ENCODE data around the gene IFNAR1.

The IFNAR1 gene

DNA sequence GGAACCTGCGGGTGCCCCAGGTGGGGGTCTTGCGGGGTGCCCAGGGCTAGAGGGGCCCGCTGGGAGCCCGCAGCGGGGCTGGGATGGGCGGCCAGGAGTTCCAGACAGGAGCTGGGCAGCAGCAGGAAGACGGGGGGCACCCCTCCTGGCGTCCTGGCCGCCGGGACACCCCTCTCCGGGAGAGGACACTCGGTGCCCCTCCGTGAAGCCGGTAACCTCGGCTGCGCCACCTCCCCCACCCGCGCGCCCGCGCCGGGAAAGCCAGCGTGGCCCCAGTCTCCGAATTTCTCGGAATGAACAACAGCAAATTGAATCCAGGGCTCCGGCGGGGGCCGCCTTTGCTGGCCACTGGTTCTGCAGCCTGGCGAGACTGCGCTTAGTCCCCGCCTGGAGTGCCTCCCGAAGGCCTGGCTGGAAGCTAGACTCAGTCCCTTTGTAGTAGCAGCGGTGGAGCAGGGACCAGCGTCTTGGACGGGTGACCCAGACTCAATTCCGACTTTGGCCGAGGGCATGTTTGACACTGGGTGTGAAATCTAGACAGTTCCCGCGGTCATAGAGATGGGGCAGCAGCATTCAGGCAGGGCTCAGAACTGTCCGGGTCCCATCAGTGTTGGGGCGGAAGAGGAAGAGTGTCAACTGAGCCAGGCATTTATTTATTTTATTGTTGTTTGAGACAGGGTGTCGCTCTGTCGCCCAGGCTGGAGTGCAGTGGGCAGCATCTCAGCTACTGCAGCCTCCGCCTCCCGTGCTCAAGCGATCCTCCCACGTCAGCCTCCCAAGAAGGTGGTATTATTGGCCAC lies 79.2 kb downstream of the IFNAR1 start:
- no peak for DNase-seq

DNA sequence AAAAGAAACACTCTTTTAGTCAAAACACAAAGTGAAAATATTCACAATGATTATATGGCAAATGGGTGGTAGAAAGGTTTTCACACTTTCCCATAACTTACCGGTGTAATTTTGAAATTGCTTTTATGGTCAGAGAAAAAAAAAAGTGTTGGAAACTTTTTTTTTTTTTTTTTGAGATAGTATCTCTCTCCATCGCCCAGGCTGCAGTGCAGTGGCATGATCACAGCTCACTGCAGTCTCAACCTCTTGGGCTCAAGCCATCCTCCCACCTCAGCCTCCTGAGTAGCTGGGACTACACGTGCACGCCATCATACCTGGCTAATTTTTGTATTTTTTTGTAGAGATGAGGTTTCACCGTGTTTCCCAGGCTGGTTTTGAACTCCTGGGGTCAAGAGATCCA lies 81.7 kb downstream of the IFNAR1 start:
- DNase-seq, result no peak
